Fibroblast of skin of right quadriceps (primary cell): Measurements from ENCODE around the gene SYTL3.
"Not testable (repeated sequence)": the region's sequence is repeated elsewhere in the genome, so short reads cannot be mapped to it uniquely, and the experiment has no call there.

Source experiments
- DNase-seq: peaks from one replicate; pipeline ENCODE4 v3.0.0-alpha.2; 2013

Gene SYTL3

GRCh38 chr6:158665332-158665731 lies 15.5 kb downstream of the SYTL3 start:
- DNase-seq: no peak

- peak; percentile 83 for DNase-seq
These were observed 16.9 kb downstream of the SYTL3 start for GRCh38 chr6:158666628-158667359.

- DNase-seq: no peak
These were observed 17.6 kb downstream of the SYTL3 start for GRCh38 chr6:158667360-158667981.

GRCh38 chr6:158668707-158669103 lies 18.9 kb downstream of the SYTL3 start:
- no peak for DNase-seq

GRCh38 chr6:158669145-158670035 lies 19.5 kb downstream of the SYTL3 start:
- DNase-seq: no peak

- not testable (repeated sequence) for DNase-seq
These were observed 22.3 kb downstream of the SYTL3 start for GRCh38 chr6:158672119-158672518.

GRCh38 chr6:158672726-158673125 lies 22.9 kb downstream of the SYTL3 start:
- DNase-seq: no peak

GRCh38 chr6:158674342-158675131 lies 24.7 kb downstream of the SYTL3 start:
- no peak for DNase-seq

- not testable (repeated sequence) for DNase-seq
These were observed 27.2 kb downstream of the SYTL3 start for GRCh38 chr6:158677094-158677493.

- DNase-seq: no peak
These were observed 28.2 kb downstream of the SYTL3 start for GRCh38 chr6:158677906-158678578.

- DNase-seq: no peak
These were observed 30.2 kb downstream of the SYTL3 start for GRCh38 chr6:158680015-158680414.

GRCh38 chr6:158680481-158680880 lies 30.6 kb downstream of the SYTL3 start:
- DNase-seq: no peak

GRCh38 chr6:158684311-158684710 lies 34.5 kb downstream of the SYTL3 start:
- DNase-seq: no peak

GRCh38 chr6:158684745-158685324 lies 35.0 kb downstream of the SYTL3 start:
- no peak for DNase-seq

GRCh38 chr6:158686311-158686710 lies 36.5 kb downstream of the SYTL3 start:
- DNase-seq: no peak

GRCh38 chr6:158686791-158687381 lies 37.0 kb downstream of the SYTL3 start:
- DNase-seq: no peak

- no peak for DNase-seq
These were observed 37.7 kb downstream of the SYTL3 start for GRCh38 chr6:158687506-158687905.

GRCh38 chr6:158688860-158689259 lies 39.0 kb downstream of the SYTL3 start:
- no peak for DNase-seq

GRCh38 chr6:158694913-158695312 lies 45.1 kb downstream of the SYTL3 start:
- DNase-seq: no peak

- DNase-seq: peak; percentile 40
These were observed 48.0 kb downstream of the SYTL3 start for GRCh38 chr6:158697811-158698210.

GRCh38 chr6:158698931-158699330 lies 49.1 kb downstream of the SYTL3 start:
- no peak for DNase-seq
